IMR-90 (cell line): ENCODE measurements around the gene RNF225. TPM values are rescaled to one million over a fixed set of nuclear protein-coding genes. Genes with fewer than 3 reads are reported as not detected.

Experiments used
- ATAC-seq: fragments of 200-7000 bp; cut with Tn5 transposase; 2 replicates; pipeline ENCODE4 v1.9.1; 2020; ENCODE audit warnings: low read depth, mild to moderate bottlenecking, moderate library complexity
- BruUV-seq: library from RNA; stranded (reverse); fragments of 400-500 nt; replicated peaks from 2 replicates; lab custom pipeline; 2021; lab: Mats Ljungman, UMichigan
- CTCF ChIA-PET: fragments of 300-600 bp; formaldehyde crosslinking; extraction: SDS; loops from one replicate; lab custom pipeline; 2021; ENCODE audit warnings: antibody characterized with exemption; lab: Yijun Ruan, JAX
- POLR2A ChIA-PET: fragments of 300-600 bp; sonication (Branson Sonifier 250); formaldehyde crosslinking; loops from one replicate; lab custom pipeline; 2022; ENCODE audit warnings: antibody characterized with exemption; ENCODE audit not compliant: unreplicated experiment; lab: Charles Lee
- DNase-seq: peaks from one replicate; pipeline ENCODE4 v3.0.0; 2013
- H2AFZ ChIP-seq: replicated peaks from 2 replicates; pipeline ENCODE3; 2013; ENCODE audit warnings: low read length, mild to moderate bottlenecking; ENCODE audit not compliant: poor library complexity
- H2AK5ac ChIP-seq: 2 replicates; pipeline ENCODE4 v1.6.1; 2013; ENCODE audit warnings: low read depth, low read length, inconsistent platforms
- H2AK9ac ChIP-seq: replicated peaks from 2 replicates; pipeline ENCODE3; 2013; ENCODE audit warnings: mild to moderate bottlenecking, low read depth, low read length, moderate library complexity; ENCODE audit not compliant: poor library complexity
- H2BK120ac ChIP-seq: 2 replicates; pipeline ENCODE4 v1.6.1; 2013; ENCODE audit warnings: low read depth, low read length, inconsistent platforms
- H2BK15ac ChIP-seq: 3 replicates; pipeline ENCODE4 v1.6.1; 2013; ENCODE audit warnings: low read depth, low read length, inconsistent platforms
- H2BK20ac ChIP-seq: 2 replicates; pipeline ENCODE4 v1.6.1; 2013; ENCODE audit warnings: low read depth, mild to moderate bottlenecking, inconsistent platforms, low read length, moderate library complexity
- H2BK5ac ChIP-seq: 2 replicates; pipeline ENCODE4 v1.6.1; 2013; ENCODE audit warnings: mild to moderate bottlenecking, low read depth, low read length, inconsistent platforms; ENCODE audit not compliant: poor library complexity, severe bottlenecking
- H3K14ac ChIP-seq: replicated peaks from 2 replicates; pipeline ENCODE4 v1.6.1; 2013; ENCODE audit warnings: low read depth, low read length, inconsistent platforms
- H3K18ac ChIP-seq: 2 replicates; pipeline ENCODE4 v1.6.1; 2013; ENCODE audit warnings: low read depth, low read length, control low read depth
- H3K23ac ChIP-seq: 2 replicates; pipeline ENCODE4 v1.6.1; 2013; ENCODE audit warnings: low read depth, low read length, inconsistent platforms
- H3K27ac ChIP-seq: 2 replicates; pipeline ENCODE4 v1.5.1; 2013; ENCODE audit warnings: mild to moderate bottlenecking, control low read depth, low read length; ENCODE audit not compliant: insufficient read depth
- H3K27me3 ChIP-seq: 2 replicates; pipeline ENCODE4 v1.6.1; 2013; ENCODE audit warnings: low read length; ENCODE audit not compliant: control insufficient read depth, insufficient read depth
- H3K36me3 ChIP-seq: 2 replicates; pipeline ENCODE4 v1.6.1; 2013; ENCODE audit warnings: low read length, mixed read lengths; ENCODE audit not compliant: control insufficient read depth, insufficient read depth
- H3K4ac ChIP-seq: 2 replicates; pipeline ENCODE4 v1.6.1; 2013; ENCODE audit warnings: low read depth, low read length, inconsistent platforms
- H3K4me1 ChIP-seq: 2 replicates; pipeline ENCODE4 v1.6.1; 2013; ENCODE audit warnings: low read length, mixed read lengths; ENCODE audit not compliant: control insufficient read depth, insufficient read depth
- H3K4me2 ChIP-seq: 2 replicates; pipeline ENCODE4 v1.6.1; 2013; ENCODE audit warnings: low read depth, mild to moderate bottlenecking, control low read depth, low read length, moderate library complexity
- H3K4me3 ChIP-seq: 2 replicates; pipeline ENCODE4 v1.5.1; 2013; ENCODE audit warnings: low read depth, mild to moderate bottlenecking, control low read depth, low read length, moderate library complexity; ENCODE audit not compliant: insufficient read depth
- H3K56ac ChIP-seq: 2 replicates; pipeline ENCODE4 v1.6.1; 2013; ENCODE audit warnings: low read length, inconsistent platforms; ENCODE audit not compliant: insufficient read depth; ENCODE audit errors: extremely low read depth
- H3K79me1 ChIP-seq, 2 experiments: 2 replicates each; pipeline ENCODE4 v1.6.1; 2013; ENCODE audit warnings: low read length in 2 of 2, inconsistent platforms in 1 of 2, low read depth in 1 of 2
- H3K9ac ChIP-seq: 2 replicates; pipeline ENCODE4 v1.6.1; 2013; ENCODE audit warnings: low read depth, low read length, control low read depth
- H3K9me1 ChIP-seq: 2 replicates; pipeline ENCODE4 v1.6.1; 2013; ENCODE audit warnings: low read length, inconsistent platforms; ENCODE audit not compliant: insufficient read depth
- H3K9me3 ChIP-seq: 2 replicates; pipeline ENCODE4 v1.6.1; 2013; ENCODE audit warnings: low read length; ENCODE audit not compliant: control insufficient read depth, insufficient read depth
- H4K20me1 ChIP-seq: 2 replicates; pipeline ENCODE4 v1.6.1; 2013; ENCODE audit warnings: low read length, inconsistent platforms; ENCODE audit not compliant: insufficient read depth
- H4K5ac ChIP-seq: 2 replicates; pipeline ENCODE4 v1.6.1; 2013; ENCODE audit warnings: mild to moderate bottlenecking, low read depth, low read length, control low read depth
- H4K8ac ChIP-seq, 2 experiments: 2 replicates each; pipeline ENCODE4 v1.6.1; 2013; ENCODE audit warnings: low read depth in 2 of 2, low read length in 2 of 2, control low read depth in 1 of 2, inconsistent platforms in 1 of 2
- H4K91ac ChIP-seq: 2 replicates; pipeline ENCODE4 v1.6.1; 2013; ENCODE audit warnings: low read depth, low read length, inconsistent platforms; ENCODE audit not compliant: insufficient read depth
- BHLHE40 ChIP-seq: fragments of 150-350 bp; IDR thresholded peaks from 2 replicates; pipeline ENCODE4 v1.6.1; 2016; ENCODE audit warnings: mild to moderate bottlenecking, low read depth, low read length
- CEBPB ChIP-seq: IDR thresholded peaks from 2 replicates; pipeline ENCODE4 v1.6.1; 2012; ENCODE audit warnings: low read depth, low read length, improper control_type of control experiment
- CHD1 ChIP-seq: IDR thresholded peaks from 2 replicates; pipeline ENCODE4 v1.6.1; 2012; ENCODE audit warnings: low read depth, low read length, improper control_type of control experiment
- CTCF ChIP-seq: conservative IDR thresholded peaks from 2 replicates; pipeline ENCODE4 v1.5.1; 2012; ENCODE audit warnings: mild to moderate bottlenecking, low read depth, low read length, improper control_type of control experiment
- ELK1 ChIP-seq: fragments of 150-350 bp; IDR thresholded peaks from 2 replicates; pipeline ENCODE4 v1.6.1; 2016; ENCODE audit warnings: low read depth, mild to moderate bottlenecking, low read length, moderate library complexity, borderline replicate concordance
- FOS ChIP-seq: fragments of 150-350 bp; IDR thresholded peaks from 2 replicates; pipeline ENCODE4 v1.6.1; 2016; ENCODE audit warnings: low read depth, low read length
- MAFK ChIP-seq: IDR thresholded peaks from 2 replicates; pipeline ENCODE4 v1.6.1; 2012; ENCODE audit warnings: low read depth, low read length, improper control_type of control experiment
- MAZ ChIP-seq: IDR thresholded peaks from 2 replicates; pipeline ENCODE4 v1.6.1; 2012; ENCODE audit warnings: low read depth, mild to moderate bottlenecking, low read length, improper control_type of control experiment, moderate library complexity, borderline replicate concordance
- MXI1 ChIP-seq: IDR thresholded peaks from 2 replicates; pipeline ENCODE4 v1.6.1; 2012; ENCODE audit warnings: low read depth, mild to moderate bottlenecking, low read length, moderate library complexity, borderline replicate concordance
- NFE2L2 ChIP-seq: fragments of 150-350 bp; IDR thresholded peaks from 2 replicates; pipeline ENCODE4 v1.6.1; 2016; ENCODE audit warnings: low read depth, mild to moderate bottlenecking, low read length
- POLR2A ChIP-seq: IDR thresholded peaks from 2 replicates; pipeline ENCODE4 v1.6.1; 2012; ENCODE audit warnings: mild to moderate bottlenecking, low read depth, low read length
- RAD21 ChIP-seq: IDR thresholded peaks from 2 replicates; pipeline ENCODE4 v1.6.1; 2012; ENCODE audit warnings: low read length, improper control_type of control experiment
- RCOR1 ChIP-seq: IDR thresholded peaks from 2 replicates; pipeline ENCODE4 v1.6.1; 2012; ENCODE audit warnings: mild to moderate bottlenecking, low read length, improper control_type of control experiment; ENCODE audit not compliant: insufficient replicate concordance
- RFX5 ChIP-seq: IDR thresholded peaks from 2 replicates; pipeline ENCODE4 v1.8.0; 2012; ENCODE audit warnings: low read depth, mild to moderate bottlenecking, low read length, moderate library complexity
- SMC3 ChIP-seq: fragments of 150-350 bp; IDR thresholded peaks from 2 replicates; pipeline ENCODE4 v1.6.1; 2016; ENCODE audit warnings: low read depth, mild to moderate bottlenecking, antibody characterized with exemption, low read length, moderate library complexity
- USF2 ChIP-seq: fragments of 150-350 bp; IDR thresholded peaks from 2 replicates; pipeline ENCODE4 v1.6.1; 2017; ENCODE audit warnings: mild to moderate bottlenecking, antibody characterized with exemption, low read length, low read depth
- WGBS, 2 experiments: methylation state at CpG; one replicate each; pipeline versions ENCODE4 v1.1.5 to v1.1.7; 2013; ENCODE audit warnings: missing lambda C conversion rate in 2 of 2; ENCODE audit not compliant: insufficient read length in 1 of 2; ENCODE audit errors: extremely low coverage in 2 of 2; 5-methylcytosine and 5-hydroxymethylcytosine counted together
- dilution Hi-C: fragments of 300-500 bp; cut with HindIII; formaldehyde crosslinking; loops from one replicate; pipeline ENCODE4 v1.14.3; 2018; ENCODE audit warnings: low sequenced_read_pairs; ENCODE audit not compliant: unreplicated experiment
- in situ Hi-C: fragments of 300-500 bp; cut with MboI; formaldehyde crosslinking; loops from 3 replicates; pipeline ENCODE4 v1.14.3; 2019; ENCODE audit warnings: low sequenced_read_pairs, inconsistent platforms, mixed read lengths
- intact Hi-C: fragments of 100-400 bp; cut with micrococcal nuclease; formaldehyde crosslinking; loops from 2 replicates; pipeline ENCODE4 v1.10.0; 2022
- polyA plus RNA-seq, 3 experiments: library from polyadenylated mRNA; depleted of rRNA; stranded (reverse); fragments of >200 nt; gene quantifications; 2 replicates each; pipeline ENCODE4 v1.2.3, GENCODE V29; 2012; ENCODE audit warnings: low replicate concordance in 1 of 3
- total RNA-seq: library from RNA; depleted of rRNA; stranded (reverse); fragments of >200 nt; gene quantifications from 2 replicates; pipeline ENCODE4 v1.2.3, GENCODE V29; 2012

RNF225 gene
- total and polyA plus RNA-seq, 2 of the 4 experiments (the other 2 are of a cell fraction) = 0.10 TPM; not detected in 1

GRCh38 chr19:58397533-58398037 is 2.1 kb downstream of the RNF225 start:
- TF ChIP-seq NFE2L2 (no peak), ELK1 (no peak), CTCF (no peak), BHLHE40 (no peak), POLR2A (no peak), CEBPB (no peak), USF2 (no peak), CHD1 (no peak), RFX5 (no peak), FOS (no peak), RCOR1 (no peak), SMC3 (no peak), MXI1 (no peak), MAZ (no peak), MAFK (no peak), RAD21 (no peak)
- Histone ChIP-seq H4K91ac (no peak overlapping the region), H3K9me3 (no peaks in the 10 kb centered on the region), H2BK5ac (no peak overlapping the region), H3K27me3 (no peaks in the 10 kb centered on the region), H3K9me1 (no peaks in the 10 kb centered on the region), H3K79me1 (peaks cover 6 to 33% of the 10 kb centered on the region in 2 experiments), H3K36me3 (peaks cover 26% of the 10 kb centered on the region), H3K27ac (no peak overlapping the region), H3K18ac (no peak overlapping the region), H2AK5ac (no peak overlapping the region), H3K4me1 (peaks cover 5% of the 10 kb centered on the region), H4K20me1 (peaks cover 24% of the 10 kb centered on the region), H3K4me2 (no peak overlapping the region), H3K14ac (no peak overlapping the region), H2BK20ac (no peak overlapping the region), H2AK9ac (no peak overlapping the region), H4K5ac (no peak overlapping the region), H2BK15ac (no peak overlapping the region), H3K4ac (no peak overlapping the region), H3K23ac (no peak overlapping the region), H3K9ac (no peak overlapping the region), H2AFZ (no peak overlapping the region), H3K4me3 (no peak overlapping the region), H2BK120ac (no peak overlapping the region), H4K8ac (no peak overlapping the region), H3K56ac (no peak overlapping the region)
- 86% methylated on average over 4 of the region's 7 CpGs; no CpG with 5 or more reads in 1 of the 2 experiments for WGBS, 2 experiments
- POLR2A ChIA-PET = no interaction called here
- BruUV-seq = no TSS peak
- ATAC-seq (no peak), DNase-seq (no peak)
- intact Hi-C loops = no loop called here
- in situ Hi-C loops = no loop called here
- CTCF ChIA-PET = no interaction called here
- dilution Hi-C loops = no loop called here
